Kidney (tissue), 14 donors: ENCODE results near the gene SUCO. TPM values are rescaled to one million over a fixed set of nuclear protein-coding genes. Genes with fewer than 3 reads are reported as not detected.

ENCODE experiments used
- DNase-seq, 5 donors: peaks; one replicate each; pipeline ENCODE4 v3.0.0-alpha.2; 2013 to 2020
- FAIRE-seq: peaks from 2 replicates; lab custom pipeline; 2012; peaks lifted over from hg19 to GRCh38; lab: Jason Lieb, UNC
- H3K27ac ChIP-seq, 2 donors: one replicate each; pipeline ENCODE4 v1.7.0; 2013; ENCODE audit warnings: low read depth in 2 of 2, low read length in 2 of 2, inconsistent platforms in 1 of 2
- H3K27me3 ChIP-seq: one replicate; pipeline ENCODE4 v1.7.1; 2013; ENCODE audit warnings: low read length, inconsistent platforms; ENCODE audit not compliant: control insufficient read depth, insufficient read depth
- H3K36me3 ChIP-seq, 3 donors: one replicate each; pipeline versions ENCODE4 v1.7.0 to v1.7.1; 2013; ENCODE audit warnings: low read length in 3 of 3, control low read depth in 1 of 3, inconsistent platforms in 1 of 3; ENCODE audit not compliant: insufficient read depth in 3 of 3, control insufficient read depth in 2 of 3
- H3K4me1 ChIP-seq, 3 donors: one replicate each; pipeline versions ENCODE4 v1.7.0 to v1.7.1; 2013; ENCODE audit warnings: low read length in 3 of 3, inconsistent platforms in 1 of 3, low read depth in 1 of 3; ENCODE audit not compliant: control insufficient read depth in 2 of 3, insufficient read depth in 2 of 3
- H3K4me3 ChIP-seq, 3 donors: one replicate each; pipeline versions ENCODE4 v1.7.0 to v1.8.1; 2013; ENCODE audit warnings: low read length in 3 of 3, control low read depth in 1 of 3, inconsistent platforms in 1 of 3
- H3K9ac ChIP-seq, 3 donors: one replicate each; pipeline versions ENCODE4 v1.7.0 to v1.7.1; 2013; ENCODE audit warnings: low read length in 3 of 3, control low read depth in 1 of 3, inconsistent platforms in 1 of 3
- H3K9me3 ChIP-seq, 3 donors: one replicate each; pipeline versions ENCODE4 v1.7.0 to v1.7.1; 2013; ENCODE audit warnings: low read length in 3 of 3, control low read depth in 1 of 3, inconsistent platforms in 1 of 3; ENCODE audit not compliant: control insufficient read depth in 2 of 3, insufficient read depth in 1 of 3
- CTCF ChIP-seq: IDR thresholded peaks from 3 replicates; pipeline ENCODE4 v1.5.1; 2012; ENCODE audit warnings: mild to moderate bottlenecking, moderate library complexity, borderline replicate concordance; ENCODE audit not compliant: insufficient read depth; ENCODE audit errors: extremely low read depth
- intact Hi-C: fragments of 100-400 bp; cut with DNase I; formaldehyde crosslinking; loops from one replicate; pipeline ENCODE4 v1.11.1; 2022
- polyA plus RNA-seq: library from polyadenylated mRNA; stranded (reverse); fragments of 350-450 nt; fragmentation: Illumina TruSeq; extraction: RNeasy Lipid Tissue Mini Kit (QIAGEN cat#74804); gene quantifications from one replicate; pipeline ENCODE4 v1.2.3, GENCODE V29; 2014; ENCODE audit warnings: low read depth, low replicate concordance; ENCODE audit not compliant: insufficient read depth
- total RNA-seq: library from RNA; stranded (reverse); fragmentation: NEBNext Ultra II Directional; extraction: Animal tissue kit (Norgen Biotek cat#: 25700); gene quantifications from one replicate; pipeline ENCODE4 v1.2.1, GENCODE V29; 2021
- donor health status: control.
- donor health status: control.
- donor health status: control.
- donor health status: control.
- donor health status: control.
- donor health status: DM: yes; HTN: yes; CAD: no.
- donor health status: Normal renal cell carcinoma (clear cell type).

Gene SUCO
- total and polyA plus RNA-seq, 2 donors from 2014 or later, result 9.8 to 40.0 TPM

DNA sequence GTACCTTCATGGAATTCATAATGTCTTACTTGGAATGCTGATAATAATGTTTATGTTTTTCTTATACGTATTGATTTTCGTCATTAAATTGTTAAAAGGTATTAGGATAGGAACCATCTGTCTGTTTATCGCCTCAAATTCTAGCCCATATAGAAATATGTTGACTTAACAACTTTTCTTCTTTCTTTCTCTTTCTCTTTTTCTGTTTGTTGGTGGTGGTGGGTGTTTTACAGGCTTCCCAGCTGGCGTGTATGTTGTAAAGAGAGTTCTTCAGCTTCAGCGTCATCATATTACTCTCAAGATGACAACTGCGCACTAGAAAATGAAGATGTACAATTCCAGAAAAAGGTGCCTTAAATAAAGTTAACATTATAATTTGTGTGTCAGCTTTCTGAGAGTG is 18.3 kb downstream of the SUCO start:
- H3K36me3 ChIP-seq, result no peaks in the 10 kb centered on the region
- H3K9ac ChIP-seq, result no peak overlapping the region
- intact Hi-C loops, result no loop called here
- H3K9me3 ChIP-seq, result no peaks in the 10 kb centered on the region
- DNase-seq, result no peak
- no peaks in the 10 kb centered on the region for H3K27me3 ChIP-seq
- no peak overlapping the region for H3K4me3 ChIP-seq
- no peak for TF ChIP-seq CTCF
- no peak for FAIRE-seq
- H3K4me1 ChIP-seq, result no peaks in the 10 kb centered on the region
- H3K27ac ChIP-seq, result no peak overlapping the region

DNA sequence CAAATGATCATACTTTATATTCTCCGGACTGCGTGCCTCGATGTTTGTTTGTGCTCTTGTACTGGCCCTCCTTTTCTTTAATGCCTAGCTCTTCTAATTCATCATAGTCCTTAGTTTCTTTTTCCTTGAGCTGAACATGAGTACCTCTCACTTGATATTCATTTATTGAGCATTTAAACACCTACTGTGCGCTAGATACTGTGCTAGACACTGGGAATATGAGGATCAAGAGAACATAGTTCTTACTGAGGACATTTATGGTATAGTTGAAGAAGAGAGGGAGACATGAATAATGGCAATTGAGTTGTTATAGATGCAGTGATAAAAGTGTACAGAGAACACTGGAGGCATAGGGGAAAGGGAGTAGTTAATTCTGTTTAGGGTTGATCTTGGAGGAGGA is 22.0 kb downstream of the SUCO start:
- Histone ChIP-seq H3K36me3 (peaks cover 0 to 6% (median 4%) of the 10 kb centered on the region in 3 donors), H3K9ac (no peak overlapping the region), H3K27ac (no peak overlapping the region), H3K4me3 (no peak overlapping the region), H3K9me3 (no peaks in the 10 kb centered on the region), H3K4me1 (no peaks in the 10 kb centered on the region), H3K27me3 (no peaks in the 10 kb centered on the region)
- FAIRE-seq (no peak), DNase-seq (no peak)
- no peak for TF ChIP-seq CTCF
- intact Hi-C loops, result no loop called here

DNA sequence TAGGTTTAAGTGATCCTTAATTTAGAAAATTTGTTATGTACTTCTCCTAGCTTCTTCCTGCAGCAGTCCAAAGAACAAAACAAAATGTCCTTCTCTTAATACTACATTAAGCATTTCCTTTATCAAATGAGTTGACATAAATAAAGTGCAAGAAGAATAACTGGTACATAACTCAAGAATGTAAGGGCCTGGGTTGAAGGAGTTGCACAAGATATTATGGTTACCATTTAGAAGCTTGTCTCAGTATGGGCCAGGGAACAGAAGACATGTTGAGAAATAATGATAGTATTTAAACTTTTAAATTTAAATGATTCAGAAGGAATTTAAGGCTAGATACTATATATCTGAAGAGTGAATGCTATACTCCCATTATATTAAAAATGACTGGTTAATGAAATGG is 23.5 kb downstream of the SUCO start:
- no peak for TF ChIP-seq CTCF
- H3K9me3 ChIP-seq, result no peaks in the 10 kb centered on the region
- no peak overlapping the region for H3K4me3 ChIP-seq
- H3K9ac ChIP-seq, result no peak overlapping the region
- H3K36me3 ChIP-seq, result peaks cover 2 to 8% (median 6%) of the 10 kb centered on the region in 3 donors
- no peak overlapping the region for H3K27ac ChIP-seq
- FAIRE-seq, result no peak
- no peaks in the 10 kb centered on the region for H3K4me1 ChIP-seq
- no peak for DNase-seq
- intact Hi-C loops, result no loop called here
- H3K27me3 ChIP-seq, result no peaks in the 10 kb centered on the region

DNA sequence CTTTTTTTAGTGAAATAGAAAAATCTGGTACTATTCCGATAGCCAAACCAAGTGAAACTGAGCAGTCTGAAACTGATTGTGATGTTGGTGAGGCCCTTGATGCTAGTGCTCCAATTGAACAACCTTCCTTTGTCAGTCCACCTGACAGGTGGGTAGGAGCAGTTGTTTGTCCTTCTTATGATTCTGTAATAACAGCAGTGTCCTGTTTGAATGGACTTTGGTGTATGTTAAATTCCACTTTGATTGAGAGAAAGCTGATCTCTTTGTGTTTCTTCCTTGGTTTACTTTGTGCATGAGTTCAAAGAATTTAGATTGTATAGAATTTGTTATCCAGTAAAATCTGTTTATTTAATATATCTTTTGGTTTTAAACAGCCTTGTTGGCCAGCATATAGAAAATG is 24.3 kb downstream of the SUCO start:
- no peak for TF ChIP-seq CTCF
- no peaks in the 10 kb centered on the region for H3K27me3 ChIP-seq
- H3K9me3 ChIP-seq, result no peaks in the 10 kb centered on the region
- DNase-seq, result no peak
- H3K9ac ChIP-seq, result no peak overlapping the region
- FAIRE-seq, result no peak
- no peak overlapping the region for H3K4me3 ChIP-seq
- intact Hi-C loops, result no loop called here
- H3K27ac ChIP-seq, result no peak overlapping the region
- H3K4me1 ChIP-seq, result no peaks in the 10 kb centered on the region
- peaks cover 2 to 10% (median 6%) of the 10 kb centered on the region in 3 donors for H3K36me3 ChIP-seq
